ENCODE results near the gene OR6K3.

DNA sequence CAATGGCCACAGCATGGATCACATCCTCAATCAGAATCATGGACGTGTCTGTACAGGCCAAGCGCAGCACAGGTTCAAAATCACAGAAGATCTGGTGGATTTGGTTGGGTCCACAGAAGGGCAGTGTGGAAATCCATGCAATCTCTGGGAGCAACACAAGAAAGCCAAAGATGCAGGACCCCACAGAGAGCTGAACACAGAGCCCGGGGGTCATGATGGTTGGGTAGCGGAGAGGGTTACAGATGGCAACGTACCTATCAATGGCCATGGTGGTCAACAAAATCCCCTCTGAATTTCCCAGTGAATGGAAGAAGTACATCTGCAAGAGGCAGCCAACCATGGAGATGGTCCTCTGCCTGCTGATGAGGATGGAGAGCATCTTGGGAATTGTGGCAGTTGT, 3.9 kb upstream of the OR6K3 start:
- TF ChIP-seq TAF1 (IDR thresholded peaks at IDR 0.05; ENCODE audit: borderline replicate concordance, insufficient read depth, low read length) (no peak), REST (IDR thresholded peaks at IDR 0.05; ENCODE audit: insufficient read depth in 1 of 2, low read depth in 2 of 2, low read length in 2 of 2) (no peak)
